ENCODE data around the gene CD80. TPM values are rescaled to one million over a fixed set of nuclear protein-coding genes. Genes with fewer than 3 reads are reported as not detected.
"Not testable (repeated sequence)": the region's sequence is repeated elsewhere in the genome, so short reads cannot be mapped to it uniquely, and the experiment has no call there.

The CD80 gene
- total and polyA plus RNA-seq, 2 of the 8 experiments (the other 6 are each of a cell fraction or from before 2014, with no cell fraction given) = 0.11 TPM; not detected in 1

DNA sequence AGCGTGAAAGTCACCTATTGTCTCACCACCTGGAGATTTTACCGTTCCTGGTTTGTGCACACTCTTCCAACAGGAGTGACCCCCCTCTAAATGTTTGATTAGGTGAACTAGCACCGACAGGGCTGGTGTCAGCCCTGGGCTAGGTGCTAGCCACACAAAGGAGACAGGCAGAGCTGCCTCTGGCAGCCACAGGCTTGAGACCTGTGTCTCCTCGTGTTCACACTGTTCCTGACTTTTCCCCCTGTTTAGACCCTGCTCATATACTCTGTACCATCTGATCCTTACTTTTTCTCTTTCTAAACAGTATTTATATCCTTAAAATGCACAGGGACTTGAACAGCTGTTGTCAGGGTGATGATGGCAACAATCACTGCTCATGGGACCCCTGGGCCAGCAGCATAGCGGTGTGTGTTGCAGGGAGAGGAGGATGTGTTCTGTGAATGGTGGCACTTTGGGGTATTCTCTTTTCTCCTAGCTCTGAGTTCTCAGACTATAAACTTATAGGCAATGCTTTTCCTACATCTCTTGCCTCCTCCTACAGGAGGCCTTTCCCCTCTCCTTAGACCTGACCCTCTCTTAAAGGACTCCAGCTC, 5.5 kb downstream of the CD80 start (continued):
- no peak for TF ChIP-seq KDM1A (IDR thresholded peaks at IDR 0.05; ENCODE audit: borderline replicate concordance, low read length)

DNA sequence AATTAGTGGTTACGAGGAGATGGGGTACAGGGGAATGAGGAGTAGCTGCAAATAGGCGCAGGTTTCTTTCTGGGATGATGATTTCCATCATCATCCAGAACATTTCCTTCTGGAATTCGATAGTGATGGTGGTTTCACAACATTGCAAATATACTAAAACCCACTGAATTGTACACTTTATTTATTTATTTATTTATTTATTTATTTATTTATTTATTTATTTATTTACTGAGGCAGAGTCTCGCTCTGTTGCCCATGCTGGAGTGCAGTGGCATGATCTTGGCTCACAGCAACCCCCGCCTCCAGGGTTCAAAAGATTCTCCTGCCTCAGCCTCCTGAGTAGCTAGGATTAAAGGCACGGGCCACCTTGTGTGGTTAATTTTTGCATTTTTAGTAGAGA, 6.5 kb downstream of the CD80 start:
- H4K91ac ChIP-seq (replicated peaks; ENCODE audit: insufficient read length, low read length); H3K23me2 ChIP-seq (ENCODE audit: low read depth, low read length); H3K9me3 ChIP-seq (ENCODE audit: insufficient read depth in 2 of 2, low read depth in 1 of 2, low read length in 1 of 2); H3K56ac ChIP-seq (replicated peaks; ENCODE audit: insufficient read length, low read depth, low read length); H3K14ac ChIP-seq (ENCODE audit: insufficient read length); H4K20me1 ChIP-seq (replicated peaks in 1 of 2; ENCODE audit: control insufficient read depth in 1 of 2, insufficient read depth in 2 of 2, low read length in 2 of 2); H3K4ac ChIP-seq (replicated peaks; ENCODE audit: insufficient read length, low read depth, low read length); H2BK12ac ChIP-seq (ENCODE audit: low read depth, low read length); H2AK5ac ChIP-seq (ENCODE audit: low read depth, low read length); H2BK120ac ChIP-seq (replicated peaks; ENCODE audit: low read depth, low read length); FAIRE-seq; H2BK20ac ChIP-seq (ENCODE audit: low read length); H3K9ac ChIP-seq (replicated peaks in 1 of 4; ENCODE audit: extremely low read depth in 1 of 4, low read depth in 3 of 4, low read length in 3 of 4); H3K27me3 ChIP-seq (replicated peaks in 1 of 4; ENCODE audit: control insufficient read depth in 3 of 4, extremely low read depth in 1 of 4, insufficient read depth in 3 of 4, low read length in 3 of 4); H2BK15ac ChIP-seq (ENCODE audit: low read length); H3K4me3 ChIP-seq (ENCODE audit: extremely low read depth in 1 of 4, insufficient read depth in 2 of 4, low read depth in 3 of 4, low read length in 4 of 4); H2BK5ac ChIP-seq (ENCODE audit: low read depth, low read length); H3K18ac ChIP-seq (ENCODE audit: extremely low read depth, low read length); H3K36me3 ChIP-seq (ENCODE audit: control insufficient read depth in 2 of 4, insufficient read depth in 4 of 4, low read length in 3 of 4); POLR2A ChIA-PET (ENCODE audit: partially characterized antibody); H3K27ac ChIP-seq (ENCODE audit: low read depth, low read length); H4K8ac ChIP-seq (ENCODE audit: extremely low read depth, insufficient read depth, low read length); H3K79me1 ChIP-seq (ENCODE audit: low read depth, low read length); H3K79me2 ChIP-seq (ENCODE audit: control insufficient read depth in 1 of 2, insufficient read depth in 2 of 2, low read length in 2 of 2); H3K4me2 ChIP-seq (ENCODE audit: insufficient read depth in 1 of 2, low read depth in 2 of 2, low read length in 2 of 2); DNase-seq (ENCODE audit: low read depth in 1 of 2, low spot score in 2 of 2); H3K23ac ChIP-seq (ENCODE audit: insufficient read length); H2AFZ ChIP-seq (ENCODE audit: low read length); H3K4me1 ChIP-seq (replicated peaks in 1 of 4; ENCODE audit: control insufficient read depth in 3 of 4, insufficient read depth in 4 of 4, low read length in 3 of 4); H4K5ac ChIP-seq (ENCODE audit: insufficient read length, low read depth, low read length): not testable (repeated sequence)
- 89% methylated on average over 6 of the region's 6 CpGs; no CpG with 5 or more reads in 1 of the 2 experiments for WGBS, 2 experiments (ENCODE audit: extremely low coverage in 1 of 2, insufficient coverage in 1 of 2, insufficient read length in 1 of 2, insufficient replicate concordance in 2 of 2, low coverage in 1 of 2, low lambda C conversion rate in 2 of 2, missing lambda C conversion rate in 1 of 2)
- CTCF ChIA-PET (ENCODE audit: partially characterized antibody) = interaction anchor here (1.3 kb wide), 1 partner anchor 17 kb away, joined by 3 read pairs; no protein-coding TSS in a partner anchor
